GM12878 (cell line): Measurements from ENCODE around the gene ZDHHC21. TPM values are rescaled to one million over a fixed set of nuclear protein-coding genes. Genes with fewer than 3 reads are reported as not detected.

Source experiments
- ATAC-seq: fragments of 200-7000 bp; cut with Tn5 transposase; 3 replicates; pipeline ENCODE4 v1.9.1; 2020; ENCODE audit warnings: mild to moderate bottlenecking, moderate library complexity
- BruUV-seq: library from RNA; stranded (reverse); fragments of 400-500 nt; replicated peaks from 2 replicates; lab custom pipeline; 2021; lab: Mats Ljungman, UMichigan
- CTCF ChIA-PET: fragments of 300-600 bp; sonication (Branson Sonifier 250); formaldehyde crosslinking; extraction: SDS; loops from one replicate; lab custom pipeline; 2021; ENCODE audit warnings: inconsistent platforms; lab: Yijun Ruan, JAX
- POLR2A ChIA-PET: fragments of 350-600 bp; formaldehyde crosslinking; extraction: SDS; loops from one replicate; lab custom pipeline; 2021; ENCODE audit warnings: inconsistent platforms; lab: Charles Lee
- RAD21 ChIA-PET: fragments of 300-600 bp; sonication (Branson Sonifier 250); formaldehyde crosslinking; loops from one replicate; lab custom pipeline; 2023; ENCODE audit warnings: antibody characterized with exemption; ENCODE audit not compliant: unreplicated experiment; lab: Charles Lee
- SMC1A ChIA-PET: fragments of 300-600 bp; sonication (Branson Sonifier 250); formaldehyde crosslinking; loops from one replicate; lab custom pipeline; 2023; ENCODE audit not compliant: unreplicated experiment, uncharacterized antibody; lab: Charles Lee
- DNase-seq: peaks from one replicate; pipeline ENCODE4 v3.0.0-alpha.2; 2011; ENCODE audit warnings: low read depth, low spot score
- FAIRE-seq: peaks from 3 replicates; lab custom pipeline; 2011; peaks lifted over from hg19 to GRCh38; lab: Jason Lieb, UNC
- H2AFZ ChIP-seq: 2 replicates; pipeline ENCODE4 v1.6.0; 2011; ENCODE audit warnings: low read depth, low read length, control low read depth; ENCODE audit not compliant: control insufficient read depth
- H3K27ac ChIP-seq: 2 replicates; pipeline ENCODE4 v1.5.1; 2011; ENCODE audit warnings: control low read depth; ENCODE audit not compliant: control insufficient read depth, insufficient read depth
- H3K27me3 ChIP-seq, 2 experiments: replicated peaks in 1 of 2; 2 replicates each; pipeline versions ENCODE4 v1.6.0 to v1.6.1; 2011; ENCODE audit warnings: low read length in 1 of 2; ENCODE audit not compliant: control insufficient read depth in 2 of 2, insufficient read depth in 2 of 2
- H3K36me3 ChIP-seq, 2 experiments: 2 replicates each; pipeline ENCODE4 v1.5.1; 2011; ENCODE audit warnings: low read length in 1 of 2; ENCODE audit not compliant: control insufficient read depth in 2 of 2, insufficient read depth in 2 of 2
- H3K4me1 ChIP-seq: 2 replicates; pipeline ENCODE4 v1.6.1; 2011; ENCODE audit warnings: mild to moderate bottlenecking, low read length, moderate library complexity, mixed read lengths; ENCODE audit not compliant: control insufficient read depth, insufficient read depth
- H3K4me2 ChIP-seq: 2 replicates; pipeline ENCODE4 v1.6.0; 2011; ENCODE audit warnings: control low read depth; ENCODE audit not compliant: control insufficient read depth, insufficient read depth
- H3K4me3 ChIP-seq: fragments of 200-600 bp; sonication (generic); 2 replicates; pipeline ENCODE4 v1.5.1; 2016
- H3K79me2 ChIP-seq: 2 replicates; pipeline ENCODE4 v1.6.0; 2011; ENCODE audit warnings: low read length; ENCODE audit not compliant: control insufficient read depth, insufficient read depth
- H3K9ac ChIP-seq: 2 replicates; pipeline ENCODE4 v1.8.0; 2011; ENCODE audit warnings: low read length, control low read depth, mixed read lengths; ENCODE audit not compliant: control insufficient read depth, insufficient read depth
- H3K9me3 ChIP-seq: replicated peaks from 3 replicates; pipeline ENCODE4 v1.5.1; 2011; ENCODE audit warnings: mild to moderate bottlenecking, low read length; ENCODE audit not compliant: control insufficient read depth, insufficient read depth
- H4K20me1 ChIP-seq: 2 replicates; pipeline ENCODE4 v1.6.0; 2011; ENCODE audit not compliant: control insufficient read depth, insufficient read depth
- ETV6 ChIP-seq, 2 experiments: fragments of 450-650 bp in 1 of 2; IDR thresholded peaks in 1 of 2; conservative IDR thresholded peaks in 1 of 2; 2 replicates each; pipeline ENCODE4 v1.6.1; 2014; ENCODE audit warnings: antibody characterized with exemption in 1 of 2, borderline replicate concordance in 1 of 2, low read depth in 1 of 2, mild to moderate bottlenecking in 1 of 2, moderate library complexity in 1 of 2
- in situ Hi-C: fragments of 300-500 bp; cut with MboI; formaldehyde crosslinking; loops from 9 replicates; pipeline ENCODE4 v1.14.3; 2018; ENCODE audit warnings: mixed read lengths
- intact Hi-C: fragments of 100-400 bp; cut with micrococcal nuclease; formaldehyde crosslinking; loops from one replicate; pipeline ENCODE4 v1.14.2; 2022; ENCODE audit not compliant: unreplicated experiment
- polyA plus RNA-seq, 11 experiments: library from polyadenylated mRNA; depleted of rRNA in 4 of 11; unstranded in 6 of 11; stranded (reverse) in 5 of 11; fragments of >200 nt; fragmentation: Nextera tagmentation in 4 of 11; fragmentation: Illumina TruSeq in 1 of 11; extraction: Ambion mirVana in 4 of 11; extraction: Trizol in 1 of 11; gene quantifications; 1 replicate in 1 of 11; 2 replicates in 10 of 11; pipeline versions ENCODE4 v1.2.1 to v1.2.3, GENCODE V29; 2011 to 2016; ENCODE audit warnings: inconsistent platforms in 2 of 11, missing spikeins in 2 of 11, low read depth in 1 of 11
- total RNA-seq, 4 experiments: library from RNA; depleted of rRNA in 3 of 4; stranded (reverse); fragments of >200 nt in 3 of 4; fragmentation: Illumina TruSeq in 1 of 4; extraction: Trizol in 1 of 4; gene quantifications; 2 replicates each; pipeline versions ENCODE4 v1.2.1 to v1.2.3, GENCODE V29; 2013 to 2021
- TF ChIP-seq, protein P1 (sequence below): IDR thresholded peaks from 2 replicates; pipeline ENCODE4 v1.6.1; 2012; ENCODE audit warnings: mild to moderate bottlenecking, low read depth, low read length
- TF ChIP-seq, protein P2 (sequence below): fragments of 450-650 bp; formaldehyde crosslinking; IDR thresholded peaks from 2 replicates; pipeline ENCODE4 v1.4.0; 2020; ENCODE audit warnings: mild to moderate bottlenecking, moderate library complexity

ZDHHC21 gene
- total and polyA plus RNA-seq, 10 of the 15 experiments (the other 5 are each of a cell fraction or from before 2014, with no cell fraction given): 2.6 to 14.6 (median 9.1) TPM

GRCh38 chr9:14584571-14584970, 108.7 kb downstream of the ZDHHC21 start (continued):
- TF ChIP-seq, protein P1, sequence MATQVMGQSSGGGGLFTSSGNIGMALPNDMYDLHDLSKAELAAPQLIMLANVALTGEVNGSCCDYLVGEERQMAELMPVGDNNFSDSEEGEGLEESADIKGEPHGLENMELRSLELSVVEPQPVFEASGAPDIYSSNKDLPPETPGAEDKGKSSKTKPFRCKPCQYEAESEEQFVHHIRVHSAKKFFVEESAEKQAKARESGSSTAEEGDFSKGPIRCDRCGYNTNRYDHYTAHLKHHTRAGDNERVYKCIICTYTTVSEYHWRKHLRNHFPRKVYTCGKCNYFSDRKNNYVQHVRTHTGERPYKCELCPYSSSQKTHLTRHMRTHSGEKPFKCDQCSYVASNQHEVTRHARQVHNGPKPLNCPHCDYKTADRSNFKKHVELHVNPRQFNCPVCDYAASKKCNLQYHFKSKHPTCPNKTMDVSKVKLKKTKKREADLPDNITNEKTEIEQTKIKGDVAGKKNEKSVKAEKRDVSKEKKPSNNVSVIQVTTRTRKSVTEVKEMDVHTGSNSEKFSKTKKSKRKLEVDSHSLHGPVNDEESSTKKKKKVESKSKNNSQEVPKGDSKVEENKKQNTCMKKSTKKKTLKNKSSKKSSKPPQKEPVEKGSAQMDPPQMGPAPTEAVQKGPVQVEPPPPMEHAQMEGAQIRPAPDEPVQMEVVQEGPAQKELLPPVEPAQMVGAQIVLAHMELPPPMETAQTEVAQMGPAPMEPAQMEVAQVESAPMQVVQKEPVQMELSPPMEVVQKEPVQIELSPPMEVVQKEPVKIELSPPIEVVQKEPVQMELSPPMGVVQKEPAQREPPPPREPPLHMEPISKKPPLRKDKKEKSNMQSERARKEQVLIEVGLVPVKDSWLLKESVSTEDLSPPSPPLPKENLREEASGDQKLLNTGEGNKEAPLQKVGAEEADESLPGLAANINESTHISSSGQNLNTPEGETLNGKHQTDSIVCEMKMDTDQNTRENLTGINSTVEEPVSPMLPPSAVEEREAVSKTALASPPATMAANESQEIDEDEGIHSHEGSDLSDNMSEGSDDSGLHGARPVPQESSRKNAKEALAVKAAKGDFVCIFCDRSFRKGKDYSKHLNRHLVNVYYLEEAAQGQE: no peak
- TF ChIP-seq, protein P2, sequence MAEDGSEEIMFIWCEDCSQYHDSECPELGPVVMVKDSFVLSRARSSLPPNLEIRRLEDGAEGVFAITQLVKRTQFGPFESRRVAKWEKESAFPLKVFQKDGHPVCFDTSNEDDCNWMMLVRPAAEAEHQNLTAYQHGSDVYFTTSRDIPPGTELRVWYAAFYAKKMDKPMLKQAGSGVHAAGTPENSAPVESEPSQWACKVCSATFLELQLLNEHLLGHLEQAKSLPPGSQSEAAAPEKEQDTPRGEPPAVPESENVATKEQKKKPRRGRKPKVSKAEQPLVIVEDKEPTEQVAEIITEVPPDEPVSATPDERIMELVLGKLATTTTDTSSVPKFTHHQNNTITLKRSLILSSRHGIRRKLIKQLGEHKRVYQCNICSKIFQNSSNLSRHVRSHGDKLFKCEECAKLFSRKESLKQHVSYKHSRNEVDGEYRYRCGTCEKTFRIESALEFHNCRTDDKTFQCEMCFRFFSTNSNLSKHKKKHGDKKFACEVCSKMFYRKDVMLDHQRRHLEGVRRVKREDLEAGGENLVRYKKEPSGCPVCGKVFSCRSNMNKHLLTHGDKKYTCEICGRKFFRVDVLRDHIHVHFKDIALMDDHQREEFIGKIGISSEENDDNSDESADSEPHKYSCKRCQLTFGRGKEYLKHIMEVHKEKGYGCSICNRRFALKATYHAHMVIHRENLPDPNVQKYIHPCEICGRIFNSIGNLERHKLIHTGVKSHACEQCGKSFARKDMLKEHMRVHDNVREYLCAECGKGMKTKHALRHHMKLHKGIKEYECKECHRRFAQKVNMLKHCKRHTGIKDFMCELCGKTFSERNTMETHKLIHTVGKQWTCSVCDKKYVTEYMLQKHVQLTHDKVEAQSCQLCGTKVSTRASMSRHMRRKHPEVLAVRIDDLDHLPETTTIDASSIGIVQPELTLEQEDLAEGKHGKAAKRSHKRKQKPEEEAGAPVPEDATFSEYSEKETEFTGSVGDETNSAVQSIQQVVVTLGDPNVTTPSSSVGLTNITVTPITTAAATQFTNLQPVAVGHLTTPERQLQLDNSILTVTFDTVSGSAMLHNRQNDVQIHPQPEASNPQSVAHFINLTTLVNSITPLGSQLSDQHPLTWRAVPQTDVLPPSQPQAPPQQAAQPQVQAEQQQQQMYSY (CRISPR knock-in tag): no peak
- TF ChIP-seq, all 136 proteins: peak for 0

DNA sequence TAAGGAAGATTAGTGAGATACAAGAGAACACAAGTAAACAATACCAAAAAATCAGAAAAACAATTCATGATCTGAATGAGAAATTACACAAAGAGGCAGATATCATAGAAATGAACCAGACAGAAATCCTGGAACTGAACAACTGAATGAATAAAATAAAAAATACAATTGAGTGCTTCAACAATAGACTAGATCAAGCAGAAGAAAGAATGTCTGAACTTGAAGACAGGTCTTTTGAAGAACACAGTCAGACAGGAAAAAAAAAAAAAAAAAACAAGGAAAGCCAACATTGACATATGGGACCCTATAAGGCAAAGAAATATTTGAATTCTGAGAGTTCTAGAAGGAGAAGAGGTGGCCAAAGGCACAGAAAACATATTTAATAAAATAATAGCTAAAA, 115.2 kb downstream of the ZDHHC21 start:
- no peaks in the 10 kb centered on the region for H3K36me3 ChIP-seq
- POLR2A ChIA-PET: no interaction called here
- no peaks in the 10 kb centered on the region for H4K20me1 ChIP-seq
- no peaks in the 10 kb centered on the region for H3K4me1 ChIP-seq
- no peaks in the 10 kb centered on the region for H3K79me2 ChIP-seq
- H3K4me3 ChIP-seq: no peak overlapping the region
- no peak for FAIRE-seq
- H3K4me2 ChIP-seq: no peak overlapping the region
- SMC1A ChIA-PET: interaction anchor here (0.7 kb wide), 1 partner anchor 109 kb away, joined by 3 read pairs; no protein-coding TSS in a partner anchor
- H3K27ac ChIP-seq: no peak overlapping the region
- peaks cover 1% of the 10 kb centered on the region; the same call in 1 of the 3 replicates for H3K9me3 ChIP-seq
- in situ Hi-C loops: no loop called here
- TF ChIP-seq ETV6 (conservative IDR thresholded peaks at IDR 0.05 in 1 of 2, IDR thresholded peaks at IDR 0.05 in 1 of 2; ENCODE audit: borderline replicate concordance in 1 of 2, low read depth in 1 of 2): no peak
- intact Hi-C loops: no loop called here
- no peak overlapping the region for H3K9ac ChIP-seq
- no TSS peak for BruUV-seq
- no peak overlapping the region for H2AFZ ChIP-seq
- ATAC-seq: no peak
- CTCF ChIA-PET: no interaction called here
- RAD21 ChIA-PET: no interaction called here
- DNase-seq: no peak
- no peaks in the 10 kb centered on the region for H3K27me3 ChIP-seq
